ENCODE data around the gene CDX4.

Gene CDX4, protein sequence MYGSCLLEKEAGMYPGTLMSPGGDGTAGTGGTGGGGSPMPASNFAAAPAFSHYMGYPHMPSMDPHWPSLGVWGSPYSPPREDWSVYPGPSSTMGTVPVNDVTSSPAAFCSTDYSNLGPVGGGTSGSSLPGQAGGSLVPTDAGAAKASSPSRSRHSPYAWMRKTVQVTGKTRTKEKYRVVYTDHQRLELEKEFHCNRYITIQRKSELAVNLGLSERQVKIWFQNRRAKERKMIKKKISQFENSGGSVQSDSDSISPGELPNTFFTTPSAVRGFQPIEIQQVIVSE

DNA sequence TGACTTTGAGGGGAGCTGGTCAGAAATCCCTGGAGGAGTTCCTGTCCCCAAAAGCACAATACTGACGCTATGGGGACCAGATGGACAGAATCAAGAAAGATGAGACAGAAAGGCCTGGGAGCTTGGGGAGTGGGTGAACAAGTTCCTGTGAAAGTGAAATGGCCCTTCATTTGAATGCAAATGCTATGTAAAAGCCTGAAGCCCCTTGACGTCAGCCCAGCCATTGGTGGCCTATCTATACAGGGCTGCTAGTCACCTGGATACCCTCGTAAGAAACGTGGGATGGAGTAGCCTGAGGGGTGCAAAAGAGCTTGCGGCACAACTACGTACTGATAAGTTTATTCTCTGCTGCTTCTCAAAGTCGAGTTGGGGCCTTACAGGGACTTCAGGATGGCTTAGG lies at the start of gene CDX4:
TSS of gene CDX4 (plus strand) at position 223 of the 400 bp plus-strand sequence. CDS start 201 bp downstream, outside the sequence.
- DNase-seq (ENCODE audit: low read depth) = no peak
- H3K4me3 ChIP-seq (ENCODE audit: low read depth, low read length) = no peak within 1 kb of the TSS
- TF ChIP-seq, protein P1, sequence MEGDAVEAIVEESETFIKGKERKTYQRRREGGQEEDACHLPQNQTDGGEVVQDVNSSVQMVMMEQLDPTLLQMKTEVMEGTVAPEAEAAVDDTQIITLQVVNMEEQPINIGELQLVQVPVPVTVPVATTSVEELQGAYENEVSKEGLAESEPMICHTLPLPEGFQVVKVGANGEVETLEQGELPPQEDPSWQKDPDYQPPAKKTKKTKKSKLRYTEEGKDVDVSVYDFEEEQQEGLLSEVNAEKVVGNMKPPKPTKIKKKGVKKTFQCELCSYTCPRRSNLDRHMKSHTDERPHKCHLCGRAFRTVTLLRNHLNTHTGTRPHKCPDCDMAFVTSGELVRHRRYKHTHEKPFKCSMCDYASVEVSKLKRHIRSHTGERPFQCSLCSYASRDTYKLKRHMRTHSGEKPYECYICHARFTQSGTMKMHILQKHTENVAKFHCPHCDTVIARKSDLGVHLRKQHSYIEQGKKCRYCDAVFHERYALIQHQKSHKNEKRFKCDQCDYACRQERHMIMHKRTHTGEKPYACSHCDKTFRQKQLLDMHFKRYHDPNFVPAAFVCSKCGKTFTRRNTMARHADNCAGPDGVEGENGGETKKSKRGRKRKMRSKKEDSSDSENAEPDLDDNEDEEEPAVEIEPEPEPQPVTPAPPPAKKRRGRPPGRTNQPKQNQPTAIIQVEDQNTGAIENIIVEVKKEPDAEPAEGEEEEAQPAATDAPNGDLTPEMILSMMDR (conservative IDR thresholded peaks at IDR 0.05; ENCODE audit: low read depth, low read length) = no peak

DNA sequence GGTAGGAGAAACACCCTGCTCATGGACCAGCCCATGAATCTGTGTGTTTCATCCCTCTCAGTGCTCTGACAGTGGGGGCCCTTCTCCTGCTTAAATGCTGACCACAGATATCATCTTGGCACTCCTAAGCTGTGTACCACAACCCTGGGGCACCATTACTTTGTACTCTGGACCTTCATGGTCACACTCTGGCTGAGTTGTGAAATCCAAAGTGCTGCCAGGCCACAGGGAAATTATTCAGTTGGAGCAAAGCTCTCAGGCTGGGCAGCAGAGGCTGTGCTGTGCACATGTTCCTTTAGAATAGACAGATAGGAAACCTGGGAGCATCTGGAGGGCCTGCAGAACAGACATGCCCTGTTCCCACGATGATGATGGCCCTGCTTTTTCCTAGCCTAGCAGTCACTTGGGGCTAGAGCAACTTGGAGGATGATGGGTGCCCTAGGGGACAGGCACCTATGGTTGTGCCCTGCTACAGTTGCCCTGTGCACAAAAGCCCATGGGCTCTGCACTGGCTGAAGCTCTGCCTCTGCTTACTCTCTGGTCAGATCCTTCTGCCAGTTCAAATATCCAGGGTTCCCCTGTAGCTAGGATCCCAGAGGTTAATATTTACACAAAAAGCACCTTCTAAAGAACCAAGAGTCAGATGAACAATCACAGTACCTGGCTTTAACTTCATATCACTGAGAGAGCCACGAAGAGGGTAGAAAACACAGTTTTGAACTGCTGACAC lies 48.5 kb upstream of the CDX4 start:
- no peak for DNase-seq (ENCODE audit: low read depth)
- TF ChIP-seq, protein P1 (conservative IDR thresholded peaks at IDR 0.05; ENCODE audit: low read depth, low read length) = no peak
- no peak overlapping the region for H3K4me3 ChIP-seq (ENCODE audit: low read depth, low read length)

DNA sequence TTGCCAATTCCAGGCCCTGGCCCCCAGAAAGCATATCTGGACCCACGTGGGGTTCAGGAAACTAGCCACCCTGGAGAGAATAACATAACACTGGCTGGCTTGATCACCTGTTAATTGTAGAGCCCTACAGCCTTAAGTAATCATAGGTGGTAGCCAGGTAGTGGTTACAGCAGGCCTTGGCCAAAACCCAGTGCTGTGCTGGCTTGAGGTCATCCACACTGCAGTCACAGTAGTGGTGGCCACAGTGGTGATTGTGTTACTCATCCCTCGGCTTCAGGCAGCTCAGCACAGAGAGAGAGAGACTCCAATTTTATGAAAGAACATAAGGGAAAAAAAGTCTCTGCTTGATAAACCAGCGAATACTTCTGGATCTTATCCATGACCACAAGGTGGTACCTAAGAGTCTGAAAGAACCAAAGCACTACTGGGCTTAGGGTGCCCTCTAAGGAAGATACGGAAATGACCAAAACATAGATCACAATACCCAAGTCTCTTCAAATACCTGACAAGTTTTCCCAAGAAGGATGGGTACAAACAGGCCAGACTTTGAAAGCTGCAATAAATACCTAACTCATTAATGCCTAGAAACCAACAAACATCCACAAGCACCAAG lies 46.6 kb upstream of the CDX4 start:
- H3K4me3 ChIP-seq (ENCODE audit: low read depth, low read length) = no peak overlapping the region
- no peak for DNase-seq (ENCODE audit: low read depth)
- TF ChIP-seq, protein P1 (conservative IDR thresholded peaks at IDR 0.05; ENCODE audit: low read depth, low read length) = no peak

DNA sequence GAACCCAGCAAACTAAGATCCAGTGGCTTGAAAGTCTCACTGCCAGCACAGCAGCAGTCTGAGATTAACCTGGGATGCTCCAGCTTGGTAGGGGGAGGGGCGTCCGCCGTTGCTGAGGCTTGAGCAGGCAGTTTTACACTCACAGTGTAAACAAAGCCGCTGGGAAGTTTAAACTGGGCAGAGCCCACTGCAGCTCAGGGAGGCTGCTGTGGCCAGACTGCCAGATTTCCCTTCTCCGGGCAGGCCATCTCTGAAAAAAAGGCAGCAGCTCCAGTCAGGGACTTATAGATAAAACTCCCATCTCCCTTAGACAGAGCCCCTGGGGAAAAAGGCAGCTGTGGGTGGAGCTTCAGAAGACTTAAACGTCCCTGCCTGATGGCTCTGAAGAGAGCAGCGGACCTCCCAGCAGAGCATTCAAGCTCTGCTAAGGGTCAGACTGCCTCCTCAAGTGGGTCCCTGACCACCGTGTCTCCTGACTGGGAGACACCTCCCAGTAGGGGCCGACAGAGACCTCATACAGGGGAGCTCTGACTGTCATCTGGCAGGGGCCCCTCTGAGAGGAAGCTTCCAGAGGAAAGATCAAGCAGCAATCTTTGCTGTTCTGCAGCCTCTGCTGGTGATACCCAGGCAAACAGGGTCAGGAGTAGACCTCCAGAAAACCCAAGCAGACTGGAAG lies 45.1 kb upstream of the CDX4 start:
- DNase-seq (ENCODE audit: low read depth) = no peak
- H3K4me3 ChIP-seq (ENCODE audit: low read depth, low read length) = no peak overlapping the region
- TF ChIP-seq, protein P1 (conservative IDR thresholded peaks at IDR 0.05; ENCODE audit: low read depth, low read length) = no peak

DNA sequence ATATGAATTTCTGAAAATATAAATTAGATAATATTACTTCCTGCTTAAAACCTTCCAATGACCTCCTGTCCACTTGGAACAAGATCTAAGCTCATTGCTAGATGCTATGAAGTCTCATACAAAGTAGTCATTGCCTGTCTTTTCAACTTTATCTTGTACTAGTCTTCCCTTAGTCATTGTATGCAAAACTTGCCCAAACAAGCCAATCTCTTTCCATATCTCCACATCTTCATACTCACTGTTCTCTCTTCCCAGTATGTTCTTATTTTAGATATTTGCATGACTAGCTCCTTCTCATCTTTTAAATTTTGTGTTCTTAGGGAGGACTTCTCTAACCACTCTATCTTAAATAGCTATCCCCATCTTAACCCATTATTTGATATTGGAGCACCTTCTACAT lies 33.9 kb upstream of the CDX4 start:
- no peak for DNase-seq (ENCODE audit: low read depth)
- H3K4me3 ChIP-seq (ENCODE audit: low read depth, low read length) = no peak overlapping the region
- TF ChIP-seq, protein P1 (conservative IDR thresholded peaks at IDR 0.05; ENCODE audit: low read depth, low read length) = no peak

DNA sequence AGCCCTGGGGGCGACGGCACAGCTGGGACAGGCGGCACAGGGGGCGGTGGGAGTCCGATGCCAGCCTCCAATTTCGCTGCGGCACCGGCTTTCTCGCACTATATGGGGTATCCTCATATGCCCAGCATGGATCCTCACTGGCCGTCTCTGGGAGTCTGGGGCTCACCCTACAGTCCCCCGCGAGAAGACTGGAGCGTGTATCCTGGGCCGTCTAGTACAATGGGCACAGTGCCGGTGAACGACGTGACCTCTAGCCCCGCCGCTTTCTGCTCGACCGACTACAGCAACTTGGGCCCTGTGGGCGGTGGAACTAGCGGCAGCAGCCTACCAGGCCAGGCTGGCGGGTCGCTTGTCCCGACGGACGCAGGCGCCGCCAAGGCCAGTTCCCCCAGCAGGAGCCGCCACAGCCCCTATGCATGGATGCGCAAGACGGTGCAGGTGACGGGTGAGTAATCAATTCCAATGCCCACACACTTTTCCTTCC lies 500 bp downstream of the CDX4 start:
- TF ChIP-seq, protein P1 (conservative IDR thresholded peaks at IDR 0.05; ENCODE audit: low read depth, low read length) = no peak
- DNase-seq (ENCODE audit: low read depth) = no peak
- H3K4me3 ChIP-seq (ENCODE audit: low read depth, low read length) = no peak overlapping the region

Measured in choroid plexus epithelial cell (primary cell).